Body of pancreas (tissue), 4 donors: ENCODE results near the gene GOSR2. TPM values are rescaled to one million over a fixed set of nuclear protein-coding genes. Genes with fewer than 3 reads are reported as not detected.

Experiments used
- ATAC-seq: fragments of 150-250 bp; one replicate; pipeline ENCODE4 v1.9.1; 2016
- DNase-seq, 4 donors: peaks; one replicate each; pipeline ENCODE4 v3.0.0-alpha.2; 2019
- H3K27ac ChIP-seq, 4 donors: fragments of 200-600 bp; sonication (generic); 1 replicate in 3 of 4; 2 replicates in 1 of 4; pipeline versions ENCODE4 v1.5.1 to v1.6.1; 2016 to 2019; ENCODE audit warnings: mild to moderate bottlenecking in 1 of 4, mixed read lengths in 1 of 4, moderate library complexity in 1 of 4
- H3K27me3 ChIP-seq, 2 donors: fragments of 200-600 bp; sonication (generic); one replicate each; pipeline ENCODE4 v1.6.0; 2016; ENCODE audit warnings: mild to moderate bottlenecking in 1 of 2
- H3K36me3 ChIP-seq, 2 donors: fragments of 200-600 bp; sonication (generic); replicated peaks in 1 of 2; 2 replicates each; pipeline ENCODE4 v1.5.1; 2016; ENCODE audit warnings: low read depth in 2 of 2; ENCODE audit not compliant: insufficient read depth in 1 of 2
- H3K4me1 ChIP-seq: fragments of 200-600 bp; sonication (generic); one replicate; pipeline ENCODE4 v1.6.0; 2016
- H3K4me3 ChIP-seq, 2 donors: fragments of 200-600 bp; sonication (generic); 1 replicate in 1 of 2; 2 replicates in 1 of 2; pipeline ENCODE4 v1.5.1; 2016 to 2019
- H3K9me3 ChIP-seq, 3 donors: fragments of 200-600 bp; sonication (generic); 1 replicate in 2 of 3; 2 replicates in 1 of 3; pipeline ENCODE4 v1.5.1; 2016
- CTCF ChIP-seq, 7 experiments: fragments of 450-650 bp in 4 of 7; fragments of 200-600 bp in 3 of 7; sonication (generic) in 3 of 7; IDR thresholded peaks; one replicate each; pipeline ENCODE4 v1.5.1; 2016 to 2019; ENCODE audit warnings: antibody characterized with exemption in 7 of 7
- POLR2A ChIP-seq, 3 donors: fragments of 450-650 bp; IDR thresholded peaks; one replicate each; pipeline ENCODE4 v1.6.1; 2016; ENCODE audit warnings: antibody characterized with exemption in 3 of 3, mild to moderate bottlenecking in 2 of 3
- WGBS, 2 donors: methylation state at CpG; one replicate each; pipeline ENCODE4 v1.1.5; 2017; 5-methylcytosine and 5-hydroxymethylcytosine counted together
- intact Hi-C: fragments of 100-400 bp; cut with DNase I; formaldehyde crosslinking; loops from one replicate; pipeline ENCODE4 v1.15.1; 2023
- total RNA-seq, 2 donors: library from RNA; depleted of rRNA; stranded (reverse); fragments of >200 nt; gene quantifications; one replicate each; pipeline ENCODE4 v1.1.0, GENCODE V29; 2016

The GOSR2 gene
- total RNA-seq, 2 donors from 2014 or later: 41.8 to 46.5 TPM

- no peaks in the 10 kb centered on the region for H3K36me3 ChIP-seq
- H3K4me1 ChIP-seq: peaks cover 16% of the 10 kb centered on the region
- TF ChIP-seq POLR2A (IDR thresholded peaks at IDR 0.05) (no peak), CTCF (IDR thresholded peaks at IDR 0.05) (no peak)
- H3K9me3 ChIP-seq: no peaks in the 10 kb centered on the region
- intact Hi-C loops: no loop called here
- H3K27ac ChIP-seq: no peak overlapping the region
- no peak for DNase-seq
- no peaks in the 10 kb centered on the region for H3K27me3 ChIP-seq
- H3K4me3 ChIP-seq: no peak overlapping the region
- no peak for ATAC-seq
- WGBS, 2 donors: 65 to 77% methylated on average over 4 to 5 of the region's 5 CpGs
These were observed 41.9 kb upstream of the GOSR2 start for GRCh38 chr17:46881015-46881414.

- 77 to 81% methylated on average over 8 of the region's 8 CpGs for WGBS, 2 donors
- Histone ChIP-seq H3K36me3 (no peaks in the 10 kb centered on the region), H3K4me1 (no peaks in the 10 kb centered on the region), H3K27ac (no peak overlapping the region), H3K9me3 (no peaks in the 10 kb centered on the region), H3K4me3 (no peak overlapping the region), H3K27me3 (no peaks in the 10 kb centered on the region)
- ATAC-seq: no peak
- intact Hi-C loops: no loop called here
- no peak for DNase-seq
- TF ChIP-seq POLR2A (IDR thresholded peaks at IDR 0.05) (no peak), CTCF (IDR thresholded peaks at IDR 0.05) (no peak)
These were observed 40.3 kb upstream of the GOSR2 start for GRCh38 chr17:46882666-46883065.

- WGBS, 2 donors: 50 to 57% methylated on average over 7 to 19 of the region's 19 CpGs
- intact Hi-C loops: no loop called here
- Histone ChIP-seq H3K9me3 (no peaks in the 10 kb centered on the region), H3K4me1 (no peaks in the 10 kb centered on the region), H3K36me3 (no peaks in the 10 kb centered on the region), H3K4me3 (no peak overlapping the region), H3K27ac (no peak overlapping the region), H3K27me3 (no peaks in the 10 kb centered on the region)
- no peak for DNase-seq
- no peak for ATAC-seq
- TF ChIP-seq CTCF (IDR thresholded peaks at IDR 0.05) (no peak), POLR2A (IDR thresholded peaks at IDR 0.05) (no peak)
These were observed 39.0 kb upstream of the GOSR2 start for GRCh38 chr17:46883871-46884520.

GRCh38 chr17:46884552-46884951 is 38.4 kb upstream of the GOSR2 start:
- Histone ChIP-seq H3K4me3 (no peak overlapping the region), H3K4me1 (no peaks in the 10 kb centered on the region), H3K9me3 (no peaks in the 10 kb centered on the region), H3K27me3 (no peaks in the 10 kb centered on the region), H3K36me3 (no peaks in the 10 kb centered on the region), H3K27ac (no peak overlapping the region)
- 83 to 85% methylated on average over 7 of the region's 7 CpGs for WGBS, 2 donors
- DNase-seq (no peak), ATAC-seq (no peak)
- no peak for TF ChIP-seq POLR2A (IDR thresholded peaks at IDR 0.05)
- TF ChIP-seq CTCF (IDR thresholded peaks at IDR 0.05): no peak
- intact Hi-C loops: no loop called here
